T-cell (primary cell): ENCODE data around the gene RARB. TPM values are rescaled to one million over a fixed set of nuclear protein-coding genes. Genes with fewer than 3 reads are reported as not detected.

ENCODE experiments used
- ATAC-seq, 4 experiments: fragments of 200-7000 bp in 3 of 4; fragments of 150-1000 bp in 1 of 4; cut with Tn5 transposase; replicated peaks in 1 of 4; 1 replicate in 3 of 4; 2 replicates in 1 of 4; pipeline ENCODE4 v1.10.0; 2021; ENCODE audit warnings: moderate library complexity in 3 of 4, mild to moderate bottlenecking in 2 of 4, moderate number of reproducible peaks in 1 of 4
- CTCF ChIA-PET, 2 donors: fragments of 300-600 bp; sonication (Branson Sonifier 250); formaldehyde crosslinking; loops; one replicate each; lab custom pipeline; 2022; ENCODE audit warnings: antibody characterized with exemption in 2 of 2; lab: Charles Lee
- POLR2A ChIA-PET, 2 donors: fragments of 300-600 bp; sonication (Branson Sonifier 250); formaldehyde crosslinking; loops; one replicate each; lab custom pipeline; 2022; ENCODE audit warnings: antibody characterized with exemption in 2 of 2; lab: Charles Lee
- DNase-seq, 35 experiments: peaks; one replicate each; pipeline versions ENCODE4 v3.0.0 to v3.0.0-alpha.2; 2013 to 2023
- H3K27ac ChIP-seq: one replicate; pipeline ENCODE4 v1.5.1; 2013; ENCODE audit warnings: low read length
- H3K27me3 ChIP-seq, 2 experiments: replicated peaks in 1 of 2; 1 replicate in 1 of 2; 2 replicates in 1 of 2; pipeline versions ENCODE4 v1.6.1 to v1.7.0; 2013; ENCODE audit warnings: low read length in 1 of 2, mixed read lengths in 1 of 2; ENCODE audit not compliant: control insufficient read depth in 2 of 2, insufficient read depth in 2 of 2; ENCODE audit errors: extremely low read depth in 1 of 2
- H3K36me3 ChIP-seq, 2 donors: 1 replicate in 1 of 2; 2 replicates in 1 of 2; pipeline versions ENCODE4 v1.6.1 to v1.7.0; 2013; ENCODE audit warnings: low read length in 1 of 2; ENCODE audit not compliant: control insufficient read depth in 2 of 2, insufficient read depth in 1 of 2; ENCODE audit errors: extremely low read depth in 1 of 2
- H3K4me1 ChIP-seq, 2 experiments: 1 replicate in 1 of 2; 2 replicates in 1 of 2; pipeline versions ENCODE4 v1.6.1 to v1.7.0; 2013; ENCODE audit warnings: low read length in 2 of 2, mixed read lengths in 1 of 2; ENCODE audit not compliant: insufficient read depth in 2 of 2, control insufficient read depth in 1 of 2; ENCODE audit errors: extremely low read depth in 1 of 2
- H3K4me3 ChIP-seq, 2 donors: 1 replicate in 1 of 2; 2 replicates in 1 of 2; pipeline versions ENCODE4 v1.5.1 to v1.7.0; 2013; ENCODE audit warnings: mild to moderate bottlenecking in 2 of 2, low read length in 1 of 2, moderate library complexity in 1 of 2; ENCODE audit not compliant: control insufficient read depth in 1 of 2; ENCODE audit errors: extremely low read depth in 1 of 2
- H3K9me3 ChIP-seq: 2 replicates; pipeline ENCODE4 v1.7.0; 2013
- H3K27ac Mint-ChIP-seq, 2 donors: one replicate each; pipeline ENCODE4 v1.8.0; 2020 to 2021; ENCODE audit warnings: mild to moderate bottlenecking in 2 of 2, mixed read lengths in 2 of 2
- H3K27me3 Mint-ChIP-seq, 2 donors: one replicate each; pipeline ENCODE4 v1.8.0; 2021 to 2022; ENCODE audit warnings: mixed read lengths in 2 of 2
- H3K36me3 Mint-ChIP-seq: one replicate; pipeline ENCODE4 v1.8.0; 2021; ENCODE audit warnings: mixed read lengths
- H3K4me1 Mint-ChIP-seq, 3 donors: one replicate each; pipeline ENCODE4 v1.8.0; 2020 to 2022; ENCODE audit warnings: mixed read lengths in 3 of 3, mild to moderate bottlenecking in 1 of 3
- H3K4me3 Mint-ChIP-seq, 3 donors: one replicate each; pipeline ENCODE4 v1.8.0; 2020 to 2022; ENCODE audit warnings: mild to moderate bottlenecking in 3 of 3, mixed read lengths in 3 of 3, moderate library complexity in 3 of 3
- H3K9me3 Mint-ChIP-seq, 3 donors: one replicate each; pipeline ENCODE4 v1.8.0; 2020 to 2022; ENCODE audit warnings: mixed read lengths in 3 of 3
- WGBS: methylation state at CpG from one replicate; pipeline ENCODE4 v1.1.5; 2013; ENCODE audit warnings: missing lambda C conversion rate; ENCODE audit not compliant: insufficient coverage; 5-methylcytosine and 5-hydroxymethylcytosine counted together
- total RNA-seq, 35 experiments: library from RNA in 6 of 35; stranded (reverse) in 6 of 35; fragments of 120-200 nt in 1 of 35; gene quantifications; one replicate each; pipeline versions ENCODE4 v1.2.1 to v1.2.4 and lab custom pipeline; 2013 to 2026

Gene RARB
- total RNA-seq, 5 donors from 2014 or later (not counting 1 experiment from before 2014, with no cell fraction given) = not detected

DNA sequence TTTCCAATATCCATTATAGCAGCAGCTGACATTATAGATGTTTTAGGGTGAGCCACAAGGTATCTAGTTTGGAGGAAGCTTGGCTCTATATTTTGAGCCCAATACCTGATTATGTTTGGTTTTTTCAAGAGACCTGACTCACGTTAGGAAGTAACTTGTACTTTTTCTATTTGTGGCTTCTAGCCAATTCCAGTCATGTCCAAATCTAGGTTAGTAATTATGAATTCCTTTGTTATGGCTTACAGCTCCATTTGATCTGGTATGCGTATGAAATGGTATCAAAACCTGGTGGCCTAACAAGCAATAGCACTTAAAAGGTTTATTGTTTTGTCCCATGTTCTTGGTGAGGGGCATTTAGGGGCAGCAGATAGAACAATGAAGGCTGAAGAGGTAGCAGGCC is 120.8 kb downstream of the RARB start:
- ChIA-PET CTCF (no interaction called here), POLR2A (no interaction called here)

DNA sequence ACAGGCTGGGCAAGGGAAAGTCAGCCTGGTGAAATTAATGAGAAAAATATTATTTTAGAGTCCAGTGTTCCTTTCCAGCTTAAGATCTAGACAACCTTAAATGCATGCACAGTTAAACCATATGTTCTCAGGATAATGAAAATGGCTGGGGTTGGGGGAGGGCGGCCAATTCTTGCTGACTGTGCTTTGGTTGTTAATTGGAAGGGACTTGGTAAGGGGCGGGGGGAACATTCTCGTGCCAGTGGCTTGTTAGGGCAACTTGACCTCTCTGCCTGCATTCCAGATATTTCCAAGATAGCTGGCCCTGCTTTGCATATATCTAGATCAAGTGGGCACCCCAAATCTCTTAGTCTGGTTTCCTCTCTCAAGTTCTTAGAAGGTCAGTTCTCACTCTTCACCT is 124.2 kb downstream of the RARB start:
- ATAC-seq (no peak), DNase-seq (no peak)
- Histone ChIP-seq H3K36me3 (no peaks in the 10 kb centered on the region), H3K4me1 (no peaks in the 10 kb centered on the region), H3K27ac (no peak overlapping the region), H3K4me3 (no peak overlapping the region), H3K27me3 (no peaks in the 10 kb centered on the region), H3K9me3 (no peaks in the 10 kb centered on the region)
- Mint-ChIP-seq H3K4me3 (no peak overlapping the region), H3K27ac (no peak overlapping the region), H3K9me3 (no peaks in the 10 kb centered on the region), H3K36me3 (no peaks in the 10 kb centered on the region), H3K27me3 (peaks cover 1 to 17% of the 10 kb centered on the region in 2 donors), H3K4me1 (no peaks in the 10 kb centered on the region)
- ChIA-PET CTCF (no interaction called here), POLR2A (no interaction called here)
- no CpG with 5 or more reads among the region's 3 CpGs for WGBS

More for the DNA sequence above, 120.8 kb downstream of the RARB start:
- H3K27ac ChIP-seq = no peak overlapping the region
- Mint-ChIP-seq H3K27ac (no peak overlapping the region), H3K4me3 (no peak overlapping the region), H3K27me3 (peaks cover 1 to 19% of the 10 kb centered on the region in 2 donors), H3K4me1 (no peaks in the 10 kb centered on the region), H3K9me3 (no peaks in the 10 kb centered on the region), H3K36me3 (no peaks in the 10 kb centered on the region)
- no peaks in the 10 kb centered on the region for H3K36me3 ChIP-seq
- peaks cover 0 to 7% of the 10 kb centered on the region in 2 experiments for H3K27me3 ChIP-seq
- ATAC-seq (no peak), DNase-seq (no peak)
- H3K4me3 ChIP-seq = no peak overlapping the region
- no peaks in the 10 kb centered on the region for H3K4me1 ChIP-seq
- H3K9me3 ChIP-seq = no peaks in the 10 kb centered on the region
- WGBS = 100% methylated on average over 1 of the region's 2 CpGs

DNA sequence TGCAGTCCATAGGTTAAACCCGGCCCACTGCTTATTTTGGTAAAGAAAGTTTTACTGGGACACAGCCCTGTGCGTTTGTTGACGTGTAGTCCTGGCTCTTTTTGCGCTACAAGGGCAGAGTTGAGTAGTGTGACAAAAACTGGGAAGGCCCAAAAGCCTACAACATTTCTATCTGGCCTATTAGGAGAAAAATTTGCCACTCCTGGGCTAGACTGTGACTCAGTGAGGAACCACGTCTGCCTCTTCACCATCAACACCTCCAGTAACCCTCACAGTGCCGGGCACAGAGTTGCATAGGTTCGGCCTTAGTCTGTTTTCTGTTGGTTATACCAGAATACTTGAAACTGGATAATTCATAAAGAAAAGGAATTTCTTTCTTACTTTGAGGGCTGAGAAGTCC is 126.3 kb downstream of the RARB start:
- Histone ChIP-seq H3K4me1 (no peaks in the 10 kb centered on the region), H3K27me3 (no peaks in the 10 kb centered on the region), H3K9me3 (no peaks in the 10 kb centered on the region), H3K36me3 (no peaks in the 10 kb centered on the region), H3K4me3 (no peak overlapping the region), H3K27ac (no peak overlapping the region)
- POLR2A ChIA-PET = no interaction called here
- no CpG with 5 or more reads among the region's 7 CpGs for WGBS
- no peaks in the 10 kb centered on the region for H3K9me3 Mint-ChIP-seq
- no peaks in the 10 kb centered on the region for H3K4me1 Mint-ChIP-seq
- CTCF ChIA-PET = no interaction called here
- DNase-seq (no peak), ATAC-seq (no peak)
- H3K27ac Mint-ChIP-seq = no peak overlapping the region
- no peaks in the 10 kb centered on the region for H3K36me3 Mint-ChIP-seq
- peaks cover 0 to 12% of the 10 kb centered on the region in 2 donors for H3K27me3 Mint-ChIP-seq
- no peak overlapping the region for H3K4me3 Mint-ChIP-seq

DNA sequence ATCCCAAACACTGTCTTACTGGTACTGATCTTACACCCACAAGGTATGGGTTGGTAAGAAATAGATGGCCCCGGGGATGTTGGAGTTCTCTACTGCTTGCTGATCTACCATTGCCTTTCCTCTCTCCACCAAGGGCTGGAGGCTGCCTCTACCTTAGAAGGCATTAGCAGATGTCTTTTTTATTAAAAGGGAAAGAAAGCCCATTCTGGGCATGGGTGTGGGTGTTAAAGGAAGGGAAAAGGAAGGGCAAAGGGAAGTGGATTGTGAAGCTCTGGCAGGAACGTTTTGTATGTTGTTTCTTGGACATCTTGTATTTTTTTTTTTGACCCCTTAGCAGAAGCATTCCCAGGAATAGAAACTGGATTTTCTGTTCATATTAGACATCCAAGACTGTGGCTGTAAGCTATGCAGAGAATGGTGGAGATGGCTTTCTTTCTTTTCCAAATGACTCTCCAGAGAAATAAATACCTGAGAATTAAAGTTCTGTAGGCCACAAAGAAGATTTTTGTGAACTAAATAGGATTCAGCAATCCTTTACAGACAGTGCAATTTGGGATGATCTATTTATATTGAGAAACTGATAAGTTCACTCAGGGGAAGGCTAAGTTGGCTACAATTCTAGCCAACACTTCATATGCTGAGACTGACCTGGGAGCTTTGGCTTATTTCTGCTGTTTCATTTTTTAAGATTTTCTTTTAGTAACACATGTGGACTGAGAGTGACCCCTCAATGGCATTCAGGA is 127.8 kb downstream of the RARB start:
- WGBS = no CpG with 5 or more reads among the region's 2 CpGs
- Mint-ChIP-seq H3K4me1 (no peaks in the 10 kb centered on the region), H3K27me3 (peaks cover 0 to 12% of the 10 kb centered on the region in 2 donors), H3K27ac (no peak overlapping the region), H3K4me3 (no peak overlapping the region), H3K36me3 (no peaks in the 10 kb centered on the region), H3K9me3 (no peaks in the 10 kb centered on the region)
- no peaks in the 10 kb centered on the region for H3K4me1 ChIP-seq
- H3K4me3 ChIP-seq = no peak overlapping the region
- no peak overlapping the region for H3K27ac ChIP-seq
- H3K9me3 ChIP-seq = no peaks in the 10 kb centered on the region
- ChIA-PET POLR2A (no interaction called here), CTCF (no interaction called here)
- no peaks in the 10 kb centered on the region for H3K36me3 ChIP-seq
- no peaks in the 10 kb centered on the region for H3K27me3 ChIP-seq
- no peak for ATAC-seq
- no peak for DNase-seq

DNA sequence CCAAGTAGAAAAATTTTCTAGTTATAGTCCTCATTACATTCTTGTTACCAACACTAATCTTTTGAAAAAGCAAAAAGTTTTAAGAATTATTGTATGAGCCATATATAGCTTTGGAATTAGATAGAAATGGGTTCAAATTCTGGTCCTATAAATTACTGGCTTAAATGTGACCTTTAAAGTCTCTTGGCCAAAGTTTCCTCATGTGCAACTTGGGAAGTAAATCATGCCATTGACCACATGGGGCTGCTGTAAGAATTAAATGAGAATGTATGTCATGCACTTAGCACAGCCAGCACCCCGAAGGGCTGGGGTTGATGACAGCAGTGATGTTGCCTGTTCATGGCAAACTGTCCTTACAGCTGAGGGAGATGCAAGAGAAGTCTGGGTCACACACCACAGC is 128.4 kb downstream of the RARB start:
- no CpG with 5 or more reads among the region's 1 CpG for WGBS
- Mint-ChIP-seq H3K27ac (no peak overlapping the region), H3K36me3 (no peaks in the 10 kb centered on the region), H3K27me3 (peaks cover 0 to 9% of the 10 kb centered on the region in 2 donors), H3K4me1 (no peaks in the 10 kb centered on the region), H3K9me3 (no peaks in the 10 kb centered on the region), H3K4me3 (no peak overlapping the region)
- ChIA-PET CTCF (no interaction called here), POLR2A (no interaction called here)
- Histone ChIP-seq H3K27ac (no peak overlapping the region), H3K4me1 (no peaks in the 10 kb centered on the region), H3K27me3 (no peaks in the 10 kb centered on the region), H3K36me3 (no peaks in the 10 kb centered on the region), H3K9me3 (no peaks in the 10 kb centered on the region), H3K4me3 (no peak overlapping the region)
- DNase-seq (no peak), ATAC-seq (no peak)

DNA sequence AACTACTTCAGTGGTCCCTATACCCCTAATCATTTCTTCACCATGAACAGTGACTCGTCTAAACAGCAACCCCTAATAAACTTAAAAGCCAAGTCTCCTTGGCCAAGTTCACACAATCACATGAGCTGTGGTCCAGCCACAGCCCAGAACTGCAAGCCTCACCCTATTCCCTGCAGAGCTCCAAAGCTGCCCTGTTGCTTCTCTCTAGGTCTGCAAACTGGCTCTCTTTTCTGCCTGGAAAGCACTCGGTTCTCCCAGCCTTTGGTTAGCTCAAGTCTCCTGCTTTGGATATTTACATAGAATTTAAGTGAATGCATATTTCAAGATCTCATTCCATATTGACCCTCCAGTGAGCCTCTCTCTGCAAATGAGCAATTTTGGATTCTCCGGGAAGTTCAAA is 129.6 kb downstream of the RARB start:
- H3K27ac Mint-ChIP-seq = no peak overlapping the region
- Histone ChIP-seq H3K36me3 (no peaks in the 10 kb centered on the region), H3K9me3 (no peaks in the 10 kb centered on the region), H3K27me3 (no peaks in the 10 kb centered on the region), H3K4me3 (no peak overlapping the region), H3K27ac (no peak overlapping the region), H3K4me1 (no peaks in the 10 kb centered on the region)
- ChIA-PET CTCF (no interaction called here), POLR2A (no interaction called here)
- H3K9me3 Mint-ChIP-seq = no peaks in the 10 kb centered on the region
- 81% methylated on average over 1 of the region's 3 CpGs for WGBS
- no peaks in the 10 kb centered on the region for H3K36me3 Mint-ChIP-seq
- ATAC-seq (no peak), DNase-seq (no peak)
- peaks cover 0 to 6% of the 10 kb centered on the region in 2 donors for H3K27me3 Mint-ChIP-seq
- H3K4me1 Mint-ChIP-seq = no peaks in the 10 kb centered on the region
- no peak overlapping the region for H3K4me3 Mint-ChIP-seq
